Measurements from ENCODE around the gene CTBP2.
A peak's percentile ranks its signal among the peaks of the same experiment; 100 is the strongest.

CTBP2 gene

GRCh38 chr10:124983321-124983720, 177.0 kb downstream of the CTBP2 start:
- TF ChIP-seq, protein P1, sequence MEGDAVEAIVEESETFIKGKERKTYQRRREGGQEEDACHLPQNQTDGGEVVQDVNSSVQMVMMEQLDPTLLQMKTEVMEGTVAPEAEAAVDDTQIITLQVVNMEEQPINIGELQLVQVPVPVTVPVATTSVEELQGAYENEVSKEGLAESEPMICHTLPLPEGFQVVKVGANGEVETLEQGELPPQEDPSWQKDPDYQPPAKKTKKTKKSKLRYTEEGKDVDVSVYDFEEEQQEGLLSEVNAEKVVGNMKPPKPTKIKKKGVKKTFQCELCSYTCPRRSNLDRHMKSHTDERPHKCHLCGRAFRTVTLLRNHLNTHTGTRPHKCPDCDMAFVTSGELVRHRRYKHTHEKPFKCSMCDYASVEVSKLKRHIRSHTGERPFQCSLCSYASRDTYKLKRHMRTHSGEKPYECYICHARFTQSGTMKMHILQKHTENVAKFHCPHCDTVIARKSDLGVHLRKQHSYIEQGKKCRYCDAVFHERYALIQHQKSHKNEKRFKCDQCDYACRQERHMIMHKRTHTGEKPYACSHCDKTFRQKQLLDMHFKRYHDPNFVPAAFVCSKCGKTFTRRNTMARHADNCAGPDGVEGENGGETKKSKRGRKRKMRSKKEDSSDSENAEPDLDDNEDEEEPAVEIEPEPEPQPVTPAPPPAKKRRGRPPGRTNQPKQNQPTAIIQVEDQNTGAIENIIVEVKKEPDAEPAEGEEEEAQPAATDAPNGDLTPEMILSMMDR (IDR thresholded peaks at IDR 0.05; ENCODE audit: unreplicated experiment in 3 of 3) = no peak
- Mint-ChIP-seq H3K4me1 (peaks cover 2% of the 10 kb centered on the region), H3K27me3 (ENCODE audit: low read depth) (no peaks in the 10 kb centered on the region), H3K9me3 (no peaks in the 10 kb centered on the region), H3K27ac (peak overlapping the region in 2 of 3 experiments; percentile 3 to 5), H3K4me3 (no peak overlapping the region), H3K36me3 (ENCODE audit: low read depth) (peaks cover 74% of the 10 kb centered on the region)

- Mint-ChIP-seq H3K9me3 (no peaks in the 10 kb centered on the region), H3K36me3 (ENCODE audit: low read depth) (peaks cover 62% of the 10 kb centered on the region), H3K4me3 (no peak overlapping the region), H3K4me1 (peaks cover 9% of the 10 kb centered on the region), H3K27ac (peak overlapping the region; percentile 1 to 72 (median 44)), H3K27me3 (ENCODE audit: low read depth) (no peaks in the 10 kb centered on the region)
- TF ChIP-seq, protein P1 (IDR thresholded peaks at IDR 0.05; ENCODE audit: unreplicated experiment in 3 of 3) = no peak
Measured at GRCh38 chr10:124978376-124978725, 182.0 kb downstream of the CTBP2 start.

GRCh38 chr10:124977648-124978375, 182.6 kb downstream of the CTBP2 start:
- Mint-ChIP-seq H3K4me3 (no peak overlapping the region), H3K4me1 (peaks cover 9% of the 10 kb centered on the region), H3K36me3 (ENCODE audit: low read depth) (peaks cover 60% of the 10 kb centered on the region), H3K27me3 (ENCODE audit: low read depth) (no peaks in the 10 kb centered on the region), H3K9me3 (no peaks in the 10 kb centered on the region), H3K27ac (peak overlapping the region; percentile 1 to 72 (median 44))
- TF ChIP-seq, protein P1 (IDR thresholded peaks at IDR 0.05; ENCODE audit: unreplicated experiment in 3 of 3) = no peak

DNA sequence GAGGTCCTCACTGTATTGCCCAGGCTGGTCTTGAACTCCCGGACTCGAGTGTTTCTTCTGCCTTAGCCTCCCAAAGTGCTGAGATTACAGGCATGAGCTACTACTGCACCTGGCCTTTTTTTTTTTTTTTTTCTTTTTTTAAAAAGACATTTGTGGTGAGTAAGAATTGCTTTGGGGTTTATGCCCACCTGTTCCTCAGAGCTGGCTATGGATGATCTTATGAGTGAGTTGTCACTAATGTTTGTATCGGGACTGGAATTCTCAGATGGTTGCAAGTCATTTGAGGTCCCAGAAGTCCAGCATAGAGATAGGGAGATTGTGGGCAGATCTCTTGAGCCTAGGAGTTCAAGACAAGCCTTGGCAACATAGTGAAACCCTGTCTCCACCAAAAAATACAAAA, 183.2 kb downstream of the CTBP2 start:
- TF ChIP-seq, protein P1 (IDR thresholded peaks at IDR 0.05; ENCODE audit: unreplicated experiment in 3 of 3) = no peak
- no peak overlapping the region for H3K27ac Mint-ChIP-seq
- peaks cover 60% of the 10 kb centered on the region for H3K36me3 Mint-ChIP-seq (ENCODE audit: low read depth)
- H3K4me1 Mint-ChIP-seq = peaks cover 9% of the 10 kb centered on the region
- H3K27me3 Mint-ChIP-seq (ENCODE audit: low read depth) = no peaks in the 10 kb centered on the region
- no peaks in the 10 kb centered on the region for H3K9me3 Mint-ChIP-seq
- no peak overlapping the region for H3K4me3 Mint-ChIP-seq

DNA sequence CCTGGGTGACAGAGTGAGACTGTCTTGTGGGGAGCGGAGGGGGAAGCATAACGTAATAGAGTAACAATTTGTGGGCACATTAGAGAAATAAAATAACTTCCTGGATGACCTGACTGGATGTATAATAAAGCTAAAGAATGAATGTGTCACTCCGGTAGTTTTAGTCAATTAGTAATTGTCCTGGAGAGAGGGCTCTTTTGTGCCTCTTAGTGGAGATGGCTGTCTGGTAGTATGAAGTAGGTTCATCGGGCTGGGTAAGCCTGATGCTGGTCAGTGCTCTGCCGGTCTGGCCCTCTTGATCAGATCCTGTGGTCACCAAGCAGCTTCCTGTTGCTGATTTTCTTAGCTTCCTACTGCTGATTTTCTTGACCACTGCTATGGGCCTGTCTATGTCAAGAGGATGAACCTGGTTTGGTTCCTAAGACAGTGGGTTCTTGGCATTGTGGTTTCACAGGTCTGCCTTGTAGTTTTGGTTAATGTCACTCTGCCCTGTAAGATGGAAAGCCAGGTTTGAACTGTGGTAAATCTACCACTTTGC, 184.3 kb downstream of the CTBP2 start:
- Mint-ChIP-seq H3K4me1 (peaks cover 15% of the 10 kb centered on the region), H3K27me3 (ENCODE audit: low read depth) (no peaks in the 10 kb centered on the region), H3K9me3 (no peaks in the 10 kb centered on the region), H3K36me3 (ENCODE audit: low read depth) (peaks cover 53% of the 10 kb centered on the region), H3K4me3 (no peak overlapping the region), H3K27ac (peak overlapping the region in 1 of 3 experiments; percentile 3)
- TF ChIP-seq, protein P1 (IDR thresholded peaks at IDR 0.05; ENCODE audit: unreplicated experiment in 3 of 3) = no peak

- TF ChIP-seq, protein P1 (IDR thresholded peaks at IDR 0.05; ENCODE audit: unreplicated experiment in 3 of 3) = no peak
- H3K4me3 Mint-ChIP-seq = no peak overlapping the region
- H3K9me3 Mint-ChIP-seq = no peaks in the 10 kb centered on the region
- peaks cover 49% of the 10 kb centered on the region for H3K36me3 Mint-ChIP-seq (ENCODE audit: low read depth)
- no peaks in the 10 kb centered on the region for H3K27me3 Mint-ChIP-seq (ENCODE audit: low read depth)
- no peak overlapping the region for H3K27ac Mint-ChIP-seq
- H3K4me1 Mint-ChIP-seq = peaks cover 18% of the 10 kb centered on the region
Measured at GRCh38 chr10:124974131-124974530, 186.2 kb downstream of the CTBP2 start.
